ENCODE data around the gene TLE5.

DNA sequence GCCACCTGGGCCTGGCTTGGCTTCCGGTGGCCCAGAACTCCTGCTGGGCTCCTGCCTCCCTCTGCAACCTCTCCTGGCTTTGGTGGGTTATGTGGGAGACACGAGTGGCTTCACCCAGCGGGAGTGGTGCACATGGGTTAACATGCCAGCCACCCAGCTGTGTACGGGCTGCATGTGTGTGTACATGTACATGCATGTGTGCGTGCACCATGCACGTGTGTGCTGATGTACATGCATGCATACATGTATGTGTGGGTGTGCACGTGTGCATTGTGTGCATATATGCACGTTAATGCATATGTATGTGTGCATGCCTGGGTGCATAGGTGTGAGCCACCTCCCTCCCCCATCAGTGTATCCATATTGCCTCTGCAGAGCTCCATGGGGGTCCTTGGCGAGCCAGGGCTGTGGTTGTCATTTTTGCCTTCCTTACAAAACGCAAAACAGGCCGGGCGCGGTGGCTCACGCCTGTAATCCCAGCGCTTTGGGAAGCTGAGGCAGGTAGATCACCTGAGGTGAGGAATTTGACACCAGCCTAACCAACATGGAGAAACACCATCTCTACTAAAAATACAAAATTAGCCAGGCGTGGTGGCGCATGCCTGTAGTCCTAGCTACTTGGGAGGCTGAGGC is 44.3 kb upstream of the TLE5 start:
- TF ChIP-seq, protein P1, sequence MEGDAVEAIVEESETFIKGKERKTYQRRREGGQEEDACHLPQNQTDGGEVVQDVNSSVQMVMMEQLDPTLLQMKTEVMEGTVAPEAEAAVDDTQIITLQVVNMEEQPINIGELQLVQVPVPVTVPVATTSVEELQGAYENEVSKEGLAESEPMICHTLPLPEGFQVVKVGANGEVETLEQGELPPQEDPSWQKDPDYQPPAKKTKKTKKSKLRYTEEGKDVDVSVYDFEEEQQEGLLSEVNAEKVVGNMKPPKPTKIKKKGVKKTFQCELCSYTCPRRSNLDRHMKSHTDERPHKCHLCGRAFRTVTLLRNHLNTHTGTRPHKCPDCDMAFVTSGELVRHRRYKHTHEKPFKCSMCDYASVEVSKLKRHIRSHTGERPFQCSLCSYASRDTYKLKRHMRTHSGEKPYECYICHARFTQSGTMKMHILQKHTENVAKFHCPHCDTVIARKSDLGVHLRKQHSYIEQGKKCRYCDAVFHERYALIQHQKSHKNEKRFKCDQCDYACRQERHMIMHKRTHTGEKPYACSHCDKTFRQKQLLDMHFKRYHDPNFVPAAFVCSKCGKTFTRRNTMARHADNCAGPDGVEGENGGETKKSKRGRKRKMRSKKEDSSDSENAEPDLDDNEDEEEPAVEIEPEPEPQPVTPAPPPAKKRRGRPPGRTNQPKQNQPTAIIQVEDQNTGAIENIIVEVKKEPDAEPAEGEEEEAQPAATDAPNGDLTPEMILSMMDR (IDR thresholded peaks at IDR 0.05) = no peak
- no peak for TF ChIP-seq ZFX (IDR thresholded peaks at IDR 0.05; ENCODE audit: borderline replicate concordance)
